H9 (cell line): ENCODE measurements around the gene TRAPPC2L. TPM values are rescaled to one million over a fixed set of nuclear protein-coding genes. Genes with fewer than 3 reads are reported as not detected.
A peak's percentile ranks its signal among the peaks of the same experiment; 100 is the strongest.

Experiments used
- DNase-seq: peaks from one replicate; pipeline ENCODE4 v3.0.0-alpha.2; 2017
- H2AFZ ChIP-seq: one replicate; pipeline ENCODE4 v1.6.1; 2013; ENCODE audit warnings: mild to moderate bottlenecking, low read length, control low read depth, moderate library complexity
- H2AK5ac ChIP-seq: 2 replicates; pipeline ENCODE4 v1.6.1; 2013; ENCODE audit warnings: low read length, control low read depth, mixed read lengths; ENCODE audit not compliant: insufficient read length
- H2BK120ac ChIP-seq: one replicate; pipeline ENCODE4 v1.6.1; 2013; ENCODE audit warnings: low read depth, mild to moderate bottlenecking, low read length, control low read depth, inconsistent platforms; ENCODE audit not compliant: poor library complexity, severe bottlenecking
- H2BK12ac ChIP-seq: 2 replicates; pipeline ENCODE4 v1.6.1; 2013; ENCODE audit warnings: low read length, control low read depth, mixed read lengths, low read depth; ENCODE audit not compliant: insufficient read length
- H2BK15ac ChIP-seq: 2 replicates; pipeline ENCODE4 v1.6.1; 2013; ENCODE audit warnings: low read depth, low read length, control low read depth
- H2BK20ac ChIP-seq: one replicate; pipeline ENCODE4 v1.6.1; 2013; ENCODE audit warnings: low read depth, mild to moderate bottlenecking, low read length, control low read depth, inconsistent platforms; ENCODE audit not compliant: poor library complexity, severe bottlenecking
- H2BK5ac ChIP-seq: 2 replicates; pipeline ENCODE4 v1.6.1; 2013; ENCODE audit warnings: low read length, control low read depth, mixed read lengths; ENCODE audit not compliant: insufficient read length
- H3K14ac ChIP-seq: 2 replicates; pipeline ENCODE4 v1.6.1; 2013; ENCODE audit warnings: low read length, control low read depth; ENCODE audit not compliant: insufficient read depth
- H3K18ac ChIP-seq: 2 replicates; pipeline ENCODE4 v1.6.1; 2013; ENCODE audit warnings: low read depth, mild to moderate bottlenecking, mixed read lengths, low read length, control low read depth; ENCODE audit not compliant: insufficient read length
- H3K23ac ChIP-seq: 2 replicates; pipeline ENCODE4 v1.6.1; 2013; ENCODE audit warnings: low read length, control low read depth, mixed read lengths, low read depth; ENCODE audit not compliant: insufficient read length
- H3K23me2 ChIP-seq: 2 replicates; pipeline ENCODE4 v1.6.1; 2013; ENCODE audit warnings: low read depth, mild to moderate bottlenecking, mixed read lengths, low read length, control low read depth; ENCODE audit not compliant: insufficient read length, poor library complexity, severe bottlenecking
- H3K27ac ChIP-seq: 2 replicates; pipeline ENCODE4 v1.5.1; 2013; ENCODE audit warnings: low read length, control low read depth, mixed read lengths, low read depth; ENCODE audit not compliant: insufficient read length
- H3K27me3 ChIP-seq: 2 replicates; pipeline ENCODE4 v1.6.1; 2013; ENCODE audit warnings: low read length, control low read depth, inconsistent platforms; ENCODE audit not compliant: insufficient read depth
- H3K4ac ChIP-seq: 2 replicates; pipeline ENCODE4 v1.6.1; 2013; ENCODE audit warnings: low read depth, mild to moderate bottlenecking, control low read depth, inconsistent platforms, low read length, moderate library complexity
- H3K4me1 ChIP-seq: 2 replicates; pipeline ENCODE4 v1.6.1; 2013; ENCODE audit warnings: low read length, control low read depth, inconsistent platforms; ENCODE audit not compliant: insufficient read depth
- H3K4me2 ChIP-seq: 2 replicates; pipeline ENCODE4 v1.6.1; 2013; ENCODE audit warnings: low read length, control low read depth, mixed read lengths; ENCODE audit not compliant: insufficient read length, insufficient read depth
- H3K56ac ChIP-seq: 2 replicates; pipeline ENCODE4 v1.6.1; 2013; ENCODE audit warnings: low read depth, mild to moderate bottlenecking, mixed read lengths, low read length, control low read depth; ENCODE audit not compliant: insufficient read length
- H3K79me1 ChIP-seq: 2 replicates; pipeline ENCODE4 v1.6.1; 2013; ENCODE audit warnings: low read depth, mild to moderate bottlenecking, moderate library complexity, low read length, control low read depth, inconsistent platforms; ENCODE audit not compliant: insufficient read depth, poor library complexity, severe bottlenecking
- H3K79me2 ChIP-seq: 2 replicates; pipeline ENCODE4 v1.6.1; 2013; ENCODE audit warnings: low read length, control low read depth, inconsistent platforms; ENCODE audit not compliant: insufficient read depth
- H3K9ac ChIP-seq: 2 replicates; pipeline ENCODE4 v1.6.1; 2013; ENCODE audit warnings: low read length, control low read depth, mixed read lengths; ENCODE audit not compliant: insufficient read length; ENCODE audit errors: extremely low read depth
- H3K9me3 ChIP-seq: one replicate; pipeline ENCODE4 v1.6.1; 2013; ENCODE audit warnings: low read depth, low read length, inconsistent platforms; ENCODE audit not compliant: control insufficient read depth
- H3T11ph ChIP-seq: one replicate; pipeline ENCODE4 v1.6.1; 2013; ENCODE audit warnings: mild to moderate bottlenecking, low read length, control low read depth, inconsistent platforms
- H4K20me1 ChIP-seq: one replicate; pipeline ENCODE4 v1.6.1; 2013; ENCODE audit not compliant: control insufficient read depth, insufficient read length, insufficient read depth
- H4K5ac ChIP-seq: 2 replicates; pipeline ENCODE4 v1.6.1; 2013; ENCODE audit warnings: low read depth, mild to moderate bottlenecking, mixed read lengths, low read length, control low read depth; ENCODE audit not compliant: insufficient read length
- H4K8ac ChIP-seq: replicated peaks from 2 replicates; pipeline ENCODE4 v1.6.1; 2013; ENCODE audit warnings: low read length, control low read depth, mixed read lengths, low read depth; ENCODE audit not compliant: insufficient read length
- H4K91ac ChIP-seq: 2 replicates; pipeline ENCODE4 v1.6.1; 2013; ENCODE audit warnings: low read depth, mild to moderate bottlenecking, moderate library complexity, mixed read lengths, low read length, control low read depth; ENCODE audit not compliant: insufficient read length
- H3K27ac Mint-ChIP-seq, 3 experiments: 2 replicates in 2 of 3; 3 replicates in 1 of 3; pipeline ENCODE4 v1.8.0; 2020 to 2021; ENCODE audit warnings: mixed read lengths in 3 of 3, mild to moderate bottlenecking in 1 of 3, moderate library complexity in 1 of 3
- H3K27me3 Mint-ChIP-seq: 2 replicates; pipeline ENCODE4 v1.8.0; 2021; ENCODE audit warnings: low read depth, mild to moderate bottlenecking, moderate library complexity, mixed read lengths
- H3K36me3 Mint-ChIP-seq, 3 experiments: 2 replicates in 2 of 3; 3 replicates in 1 of 3; pipeline ENCODE4 v1.8.0; 2020 to 2021; ENCODE audit warnings: low read depth in 3 of 3, mixed read lengths in 3 of 3; ENCODE audit not compliant: insufficient read depth in 1 of 3
- H3K4me1 Mint-ChIP-seq, 2 experiments: 2 replicates each; pipeline ENCODE4 v1.8.0; 2020; ENCODE audit warnings: mixed read lengths in 2 of 2
- H3K4me3 Mint-ChIP-seq, 2 experiments: 2 replicates in 1 of 2; 3 replicates in 1 of 2; pipeline ENCODE4 v1.8.0; 2020 to 2021; ENCODE audit warnings: mild to moderate bottlenecking in 2 of 2, mixed read lengths in 2 of 2, moderate library complexity in 1 of 2
- H3K9me3 Mint-ChIP-seq, 2 experiments: 2 replicates in 1 of 2; 3 replicates in 1 of 2; pipeline ENCODE4 v1.8.0; 2020; ENCODE audit warnings: mild to moderate bottlenecking in 2 of 2, mixed read lengths in 2 of 2, moderate library complexity in 1 of 2
- WGBS: extraction: QIAGEN DNeasy Blood & Tissue Kit; methylation state at CpG from one replicate; pipeline ENCODE4 v1.1.7; 2013; ENCODE audit warnings: missing lambda C conversion rate, low lambda C conversion rate, mixed read lengths; ENCODE audit not compliant: insufficient read length; ENCODE audit errors: extremely low coverage; 5-methylcytosine and 5-hydroxymethylcytosine counted together
- total RNA-seq: library from RNA; stranded (reverse); gene quantifications from 2 replicates; pipeline ENCODE4 v1.2.1, GENCODE V29; 2021
- TF ChIP-seq, protein P1 (sequence below): fragments of 200-600 bp; sonication (generic); conservative IDR thresholded peaks from 3 replicates; pipeline ENCODE4 v1.8.0; 2021; ENCODE audit warnings: antibody characterized with exemption, mild to moderate bottlenecking

Gene TRAPPC2L
- total RNA-seq, 1 experiment from 2014 or later, result 90.3 TPM

- WGBS, result no CpG with 5 or more reads among the region's 27 CpGs
- H3K4me2 ChIP-seq, result no peak overlapping the region
- H3K27ac Mint-ChIP-seq, result 0 out of 7 replicates have a peak overlapping the region, but pooled peaks of 1 of the 3 experiments have one; percentile 38
Measured at GRCh38 chr16:88881675-88882357, 24.9 kb downstream of the TRAPPC2L start.

More at GRCh38 chr16:88881675-88882357, 24.9 kb downstream of the TRAPPC2L start:
- Histone ChIP-seq H2AFZ (no peak overlapping the region), H3K4ac (no peak overlapping the region), H4K5ac (no peak overlapping the region), H3K14ac (no peak overlapping the region; the same call in 1 of the 2 replicates), H2BK20ac (no peak overlapping the region), H3K79me1 (no peaks in the 10 kb centered on the region), H3K79me2 (no peaks in the 10 kb centered on the region), H4K20me1 (no peaks in the 10 kb centered on the region), H2BK120ac (no peak overlapping the region), H4K91ac (no peak overlapping the region), H3K4me1 (no peaks in the 10 kb centered on the region), H2BK12ac (no peak overlapping the region), H2BK15ac (no peak overlapping the region), H3K9me3 (no peaks in the 10 kb centered on the region), H3K9ac (no peak overlapping the region), H3K27me3 (no peaks in the 10 kb centered on the region), H3T11ph (no peak overlapping the region), H3K23me2 (no peaks in the 10 kb centered on the region), H2BK5ac (no peak overlapping the region), H3K27ac (no peak overlapping the region), H3K56ac (no peak overlapping the region), H2AK5ac (no peak overlapping the region), H3K23ac (no peak overlapping the region), H4K8ac (no peak overlapping the region), H3K18ac (no peak overlapping the region)
- Mint-ChIP-seq H3K36me3 (no peaks in the 10 kb centered on the region), H3K9me3 (no peaks in the 10 kb centered on the region), H3K4me1 (peaks cover 0 to 11% of the 10 kb centered on the region in 2 experiments; a peak in 1 of 4 replicates), H3K27me3 (no peaks in the 10 kb centered on the region), H3K4me3 (no peak overlapping the region)
- DNase-seq, result no peak
- TF ChIP-seq, protein P1, sequence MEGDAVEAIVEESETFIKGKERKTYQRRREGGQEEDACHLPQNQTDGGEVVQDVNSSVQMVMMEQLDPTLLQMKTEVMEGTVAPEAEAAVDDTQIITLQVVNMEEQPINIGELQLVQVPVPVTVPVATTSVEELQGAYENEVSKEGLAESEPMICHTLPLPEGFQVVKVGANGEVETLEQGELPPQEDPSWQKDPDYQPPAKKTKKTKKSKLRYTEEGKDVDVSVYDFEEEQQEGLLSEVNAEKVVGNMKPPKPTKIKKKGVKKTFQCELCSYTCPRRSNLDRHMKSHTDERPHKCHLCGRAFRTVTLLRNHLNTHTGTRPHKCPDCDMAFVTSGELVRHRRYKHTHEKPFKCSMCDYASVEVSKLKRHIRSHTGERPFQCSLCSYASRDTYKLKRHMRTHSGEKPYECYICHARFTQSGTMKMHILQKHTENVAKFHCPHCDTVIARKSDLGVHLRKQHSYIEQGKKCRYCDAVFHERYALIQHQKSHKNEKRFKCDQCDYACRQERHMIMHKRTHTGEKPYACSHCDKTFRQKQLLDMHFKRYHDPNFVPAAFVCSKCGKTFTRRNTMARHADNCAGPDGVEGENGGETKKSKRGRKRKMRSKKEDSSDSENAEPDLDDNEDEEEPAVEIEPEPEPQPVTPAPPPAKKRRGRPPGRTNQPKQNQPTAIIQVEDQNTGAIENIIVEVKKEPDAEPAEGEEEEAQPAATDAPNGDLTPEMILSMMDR, result no peak
